ENCODE results near the gene IGFN1.

- TF ChIP-seq TCF7 (IDR thresholded peaks at IDR 0.05; ENCODE audit: borderline replicate concordance) (no peak), PML (IDR thresholded peaks at IDR 0.05; ENCODE audit: low read length) (no peak), POLR2AphosphoS5 (IDR thresholded peaks at IDR 0.05; ENCODE audit: control insufficient read depth, insufficient read depth, low read depth, low read length) (no peak)
These were observed 78.7 kb downstream of the IGFN1 start for GRCh38 chr1:201269281-201269680.

Measured in K562 (cell line).